GM18505 (cell line): ENCODE measurements around the gene PPM1B.
"Not testable (repeated sequence)": the region's sequence is repeated elsewhere in the genome, so short reads cannot be mapped to it uniquely, and the experiment has no call there.

Experiments used
- ATAC-seq: cut with Tn5 transposase; IDR thresholded peaks from one replicate; pipeline ENCODE4 v1.9.1; 2021; ENCODE audit not compliant: unreplicated experiment
- POLR2A ChIP-seq: IDR thresholded peaks from 4 replicates; pipeline ENCODE4 v1.6.1; 2011; ENCODE audit warnings: borderline replicate concordance; ENCODE audit not compliant: insufficient read depth, insufficient read length; ENCODE audit errors: extremely low read depth

Gene PPM1B

GRCh38 chr2:44191739-44192138 is 23.1 kb downstream of the PPM1B start:
- TF ChIP-seq POLR2A, result no peak
- ATAC-seq, result peak; percentile 77

GRCh38 chr2:44192646-44193045 is 24.0 kb downstream of the PPM1B start:
- ATAC-seq, result no peak
- TF ChIP-seq POLR2A, result no peak

GRCh38 chr2:44195714-44196113 is 27.0 kb downstream of the PPM1B start:
- no peak for ATAC-seq
- no peak for TF ChIP-seq POLR2A

GRCh38 chr2:44197816-44198215 is 29.1 kb downstream of the PPM1B start:
- ATAC-seq, result no peak
- TF ChIP-seq POLR2A, result no peak

GRCh38 chr2:44200011-44200410 is 31.3 kb downstream of the PPM1B start:
- TF ChIP-seq POLR2A, result no peak
- ATAC-seq, result no peak

GRCh38 chr2:44200759-44201158 is 32.1 kb downstream of the PPM1B start:
- TF ChIP-seq POLR2A, result no peak
- ATAC-seq, result no peak

- no peak for ATAC-seq
- no peak for TF ChIP-seq POLR2A
Measured at GRCh38 chr2:44201648-44202165, 33.0 kb downstream of the PPM1B start.

GRCh38 chr2:44203542-44203941 is 34.9 kb downstream of the PPM1B start:
- no peak for ATAC-seq
- TF ChIP-seq POLR2A, result no peak

GRCh38 chr2:44205169-44205568 is 36.5 kb downstream of the PPM1B start:
- TF ChIP-seq POLR2A, result no peak
- ATAC-seq, result no peak

- TF ChIP-seq POLR2A, result no peak
- no peak for ATAC-seq
Measured at GRCh38 chr2:44207102-44207501, 38.4 kb downstream of the PPM1B start.

GRCh38 chr2:44207648-44208047 is 39.0 kb downstream of the PPM1B start:
- ATAC-seq, result not testable (repeated sequence)

GRCh38 chr2:44210362-44210761 is 41.7 kb downstream of the PPM1B start:
- no peak for TF ChIP-seq POLR2A
- ATAC-seq, result no peak

GRCh38 chr2:44211183-44211582 is 42.5 kb downstream of the PPM1B start:
- no peak for ATAC-seq
- TF ChIP-seq POLR2A, result no peak

GRCh38 chr2:44212302-44212701 is 43.6 kb downstream of the PPM1B start:
- ATAC-seq, result no peak
- TF ChIP-seq POLR2A, result no peak

- ATAC-seq, result no peak
- no peak for TF ChIP-seq POLR2A
Measured at GRCh38 chr2:44215827-44216226, 47.2 kb downstream of the PPM1B start.
